Measurements from ENCODE around the gene PHGDH. TPM values are rescaled to one million over a fixed set of nuclear protein-coding genes. Genes with fewer than 3 reads are reported as not detected.
A peak's percentile ranks its signal among the peaks of the same experiment; 100 is the strongest.

Gene PHGDH
- total RNA-seq, 1 donor from 2014 or later = 61.7 TPM

DNA sequence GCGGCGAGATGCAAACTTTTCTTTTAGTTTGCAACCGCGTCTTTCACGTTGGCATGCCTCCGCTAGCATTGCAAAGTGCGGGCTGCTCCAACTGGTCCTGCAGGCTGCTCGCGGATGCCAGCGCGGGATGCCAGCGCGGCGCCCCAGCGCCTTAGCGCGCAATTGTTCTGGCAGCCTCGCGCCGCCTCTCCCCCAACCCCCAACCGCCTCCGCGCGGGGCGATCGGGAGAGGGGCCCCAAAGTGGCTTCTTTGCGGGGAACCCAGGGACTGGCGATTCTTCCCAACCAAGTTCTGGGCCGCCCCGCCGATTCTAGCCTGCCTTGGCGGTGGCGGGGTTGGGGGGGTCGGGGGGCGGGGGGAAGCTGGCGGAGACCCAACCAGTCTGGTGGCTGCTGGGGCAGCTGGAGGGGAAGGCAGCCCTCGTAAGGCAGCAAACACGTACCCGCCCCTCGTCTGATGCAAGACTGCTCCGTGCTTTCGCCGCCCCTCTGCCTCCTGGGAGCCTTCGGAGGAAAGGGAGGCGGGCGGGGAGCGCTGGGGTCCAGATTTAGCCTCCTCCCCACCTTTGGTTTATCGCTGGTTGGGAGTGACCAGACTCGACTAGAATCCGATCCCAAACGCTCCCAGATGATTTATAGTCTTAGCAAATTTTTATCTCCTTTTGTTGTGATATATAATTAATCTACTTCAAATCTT is 756 bp downstream of the PHGDH start:
- Histone ChIP-seq H3K9me3 (no peaks in the 10 kb centered on the region), H3K27ac (peak overlapping the region; percentile 86 to 87), H3K36me3 (no peaks in the 10 kb centered on the region), H3K4me1 (peaks cover 0 to 19% of the 10 kb centered on the region in 2 donors), H3K27me3 (no peaks in the 10 kb centered on the region), H3K4me3 (peak overlapping the region; percentile 64 to 81)
- TF ChIP-seq, protein P1, sequence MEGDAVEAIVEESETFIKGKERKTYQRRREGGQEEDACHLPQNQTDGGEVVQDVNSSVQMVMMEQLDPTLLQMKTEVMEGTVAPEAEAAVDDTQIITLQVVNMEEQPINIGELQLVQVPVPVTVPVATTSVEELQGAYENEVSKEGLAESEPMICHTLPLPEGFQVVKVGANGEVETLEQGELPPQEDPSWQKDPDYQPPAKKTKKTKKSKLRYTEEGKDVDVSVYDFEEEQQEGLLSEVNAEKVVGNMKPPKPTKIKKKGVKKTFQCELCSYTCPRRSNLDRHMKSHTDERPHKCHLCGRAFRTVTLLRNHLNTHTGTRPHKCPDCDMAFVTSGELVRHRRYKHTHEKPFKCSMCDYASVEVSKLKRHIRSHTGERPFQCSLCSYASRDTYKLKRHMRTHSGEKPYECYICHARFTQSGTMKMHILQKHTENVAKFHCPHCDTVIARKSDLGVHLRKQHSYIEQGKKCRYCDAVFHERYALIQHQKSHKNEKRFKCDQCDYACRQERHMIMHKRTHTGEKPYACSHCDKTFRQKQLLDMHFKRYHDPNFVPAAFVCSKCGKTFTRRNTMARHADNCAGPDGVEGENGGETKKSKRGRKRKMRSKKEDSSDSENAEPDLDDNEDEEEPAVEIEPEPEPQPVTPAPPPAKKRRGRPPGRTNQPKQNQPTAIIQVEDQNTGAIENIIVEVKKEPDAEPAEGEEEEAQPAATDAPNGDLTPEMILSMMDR (IDR thresholded peaks at IDR 0.05) = no peak
- peak; percentile 35 to 92 for DNase-seq (ENCODE audit: low spot score in 2 of 2)
- intact Hi-C loops (cut with DNase I) = loop anchor here (2.0 to 5.0 kb wide), 2 partner anchors 28 to 80 kb away; no protein-coding TSS in a partner anchor

- TF ChIP-seq, protein P1 (IDR thresholded peaks at IDR 0.05) = no peak
- Histone ChIP-seq H3K4me3 (peak overlapping the region; percentile 64 to 81), H3K4me1 (peaks cover 0 to 19% of the 10 kb centered on the region in 2 donors), H3K9me3 (no peaks in the 10 kb centered on the region), H3K27me3 (no peaks in the 10 kb centered on the region), H3K36me3 (no peaks in the 10 kb centered on the region), H3K27ac (peak overlapping the region; percentile 86 to 87)
- DNase-seq (ENCODE audit: low spot score in 2 of 2) = no peak
- intact Hi-C loops (cut with DNase I) = loop anchor here (2.0 to 5.0 kb wide), 2 partner anchors 28 to 81 kb away; no protein-coding TSS in a partner anchor
Observed at GRCh38 chr1:119713039-119713748, 1.5 kb downstream of the PHGDH start.

GRCh38 chr1:119713749-119714456 is 2.2 kb downstream of the PHGDH start:
- TF ChIP-seq, protein P1 (IDR thresholded peaks at IDR 0.05) = no peak
- Histone ChIP-seq H3K4me1 (peaks cover 0 to 19% of the 10 kb centered on the region in 2 donors), H3K9me3 (no peaks in the 10 kb centered on the region), H3K4me3 (peak overlapping the region; percentile 17 to 45), H3K27ac (peak overlapping the region; percentile 86 to 87), H3K36me3 (no peaks in the 10 kb centered on the region), H3K27me3 (no peaks in the 10 kb centered on the region)
- intact Hi-C loops (cut with DNase I) = loop anchor here (2.0 to 5.0 kb wide), 2 partner anchors 27 to 82 kb away; no protein-coding TSS in a partner anchor
- no peak for DNase-seq (ENCODE audit: low spot score in 2 of 2)

GRCh38 chr1:119714583-119714982 is 2.8 kb downstream of the PHGDH start:
- intact Hi-C loops (cut with DNase I) = loop anchor here (5.0 kb wide), 1 partner anchor 82 kb away; no protein-coding TSS in a partner anchor
- H3K4me3 ChIP-seq = peak overlapping the region in 1 of 2 donors; percentile 45
- DNase-seq (ENCODE audit: low spot score in 2 of 2) = no peak

GRCh38 chr1:119715542-119715941 is 3.8 kb downstream of the PHGDH start:
- intact Hi-C loops (cut with DNase I) = no loop called here
- Histone ChIP-seq H3K27me3 (no peaks in the 10 kb centered on the region), H3K36me3 (no peaks in the 10 kb centered on the region), H3K4me1 (peaks cover 0 to 19% of the 10 kb centered on the region in 2 donors), H3K4me3 (no peak overlapping the region), H3K9me3 (no peaks in the 10 kb centered on the region), H3K27ac (peak overlapping the region; percentile 8 to 44)
- no peak for DNase-seq (ENCODE audit: low spot score in 2 of 2)
- TF ChIP-seq, protein P1 (IDR thresholded peaks at IDR 0.05) = no peak

More at GRCh38 chr1:119714583-119714982, 2.8 kb downstream of the PHGDH start:
- Histone ChIP-seq H3K36me3 (no peaks in the 10 kb centered on the region), H3K27ac (peak overlapping the region; percentile 86 to 87), H3K27me3 (no peaks in the 10 kb centered on the region), H3K4me1 (peaks cover 0 to 19% of the 10 kb centered on the region in 2 donors), H3K9me3 (no peaks in the 10 kb centered on the region)
- TF ChIP-seq, protein P1 (IDR thresholded peaks at IDR 0.05) = no peak
